NCI-H1694 (cell line): ENCODE results near the gene NPRL2.
A peak's percentile ranks its signal among the peaks of the same experiment; 100 is the strongest.
"Not testable (repeated sequence)": the region's sequence is repeated elsewhere in the genome, so short reads cannot be mapped to it uniquely, and the experiment has no call there.

Experiments
- DNase-seq: peaks from one replicate; lab custom pipeline; 2025; lab: John Stamatoyannopoulos, UW

NPRL2 gene

GRCh38 chr3:50327129-50327528, 23.4 kb downstream of the NPRL2 start:
- no peak for DNase-seq

- no peak for DNase-seq
These were observed 24.4 kb downstream of the NPRL2 start for GRCh38 chr3:50326182-50326541.

- no peak for DNase-seq
These were observed 24.9 kb downstream of the NPRL2 start for GRCh38 chr3:50325497-50326181.

- DNase-seq = no peak
These were observed 25.5 kb downstream of the NPRL2 start for GRCh38 chr3:50325113-50325480.

GRCh38 chr3:50324351-50325112, 26.0 kb downstream of the NPRL2 start:
- DNase-seq = peak; percentile 19

- no peak for DNase-seq
These were observed 26.9 kb downstream of the NPRL2 start for GRCh38 chr3:50323614-50324199.

GRCh38 chr3:50323092-50323600, 27.4 kb downstream of the NPRL2 start:
- DNase-seq = no peak

GRCh38 chr3:50322386-50323091, 28.0 kb downstream of the NPRL2 start, which contains the start of gene HYAL2:
Gene HYAL2, minus strand, starts transcription at chr3:50322745. Its CDS starts 2,256 bp downstream, at chr3:50320489.
- DNase-seq = no peak

- DNase-seq = no peak
These were observed 28.5 kb downstream of the NPRL2 start for GRCh38 chr3:50322115-50322385.

- peak; percentile 9 for DNase-seq
These were observed 29.1 kb downstream of the NPRL2 start for GRCh38 chr3:50321336-50322114.

GRCh38 chr3:50320853-50321335, 29.7 kb downstream of the NPRL2 start:
- no peak for DNase-seq

- no peak for DNase-seq
These were observed 30.5 kb downstream of the NPRL2 start for GRCh38 chr3:50319894-50320625.

GRCh38 chr3:50319181-50319893, 31.2 kb downstream of the NPRL2 start:
- no peak for DNase-seq

- DNase-seq = no peak
These were observed 32.0 kb downstream of the NPRL2 start for GRCh38 chr3:50318615-50319014.

GRCh38 chr3:50318163-50318562, 32.4 kb downstream of the NPRL2 start:
- no peak for DNase-seq

GRCh38 chr3:50317300-50317699, 33.3 kb downstream of the NPRL2 start:
- DNase-seq = no peak

- no peak for DNase-seq
These were observed 33.8 kb downstream of the NPRL2 start for GRCh38 chr3:50316657-50317242.

- DNase-seq = no peak
These were observed 35.8 kb downstream of the NPRL2 start for GRCh38 chr3:50314816-50315215.

- DNase-seq = no peak
These were observed 36.2 kb downstream of the NPRL2 start for GRCh38 chr3:50314342-50314741.

- DNase-seq = not testable (repeated sequence)
These were observed 38.5 kb downstream of the NPRL2 start for GRCh38 chr3:50312041-50312440.
